Fibroblast of lung (primary cell): ENCODE results near the gene SPRR1B. TPM values are rescaled to one million over a fixed set of nuclear protein-coding genes. Genes with fewer than 3 reads are reported as not detected.

ENCODE experiments used
- DNase-seq, 2 donors: peaks; one replicate each; pipeline versions ENCODE4 v3.0.0 to v3.0.0-alpha.2; 2010; ENCODE audit warnings: low read depth in 2 of 2
- H2AFZ ChIP-seq: 2 replicates; pipeline ENCODE4 v1.5.1; 2012; ENCODE audit warnings: low read length, control low read depth, inconsistent platforms
- H3K27ac ChIP-seq: 2 replicates; pipeline ENCODE4 v1.5.1; 2011; ENCODE audit warnings: low read length, control low read depth; ENCODE audit not compliant: insufficient read depth
- H3K27me3 ChIP-seq: 2 replicates; pipeline ENCODE4 v1.5.1; 2011; ENCODE audit warnings: mild to moderate bottlenecking, low read length; ENCODE audit not compliant: control insufficient read depth, insufficient read depth
- H3K36me3 ChIP-seq: 2 replicates; pipeline ENCODE4 v1.5.1; 2011; ENCODE audit warnings: low read length; ENCODE audit not compliant: control insufficient read depth, insufficient read depth
- H3K4me1 ChIP-seq: 2 replicates; pipeline ENCODE4 v1.5.1; 2011; ENCODE audit warnings: low read length; ENCODE audit not compliant: control insufficient read depth, insufficient read depth; ENCODE audit errors: extremely low read depth
- H3K4me2 ChIP-seq: 2 replicates; pipeline ENCODE4 v1.5.1; 2011; ENCODE audit warnings: low read length, control low read depth; ENCODE audit not compliant: insufficient read depth; ENCODE audit errors: extremely low read depth
- H3K4me3 ChIP-seq, 4 experiments: fragments of 200-600 bp in 1 of 4; sonication (generic) in 1 of 4; replicated peaks in 1 of 4; 2 replicates each; pipeline ENCODE4 v1.5.1; 2011 to 2016; ENCODE audit warnings: low read length in 4 of 4, low read depth in 3 of 4, mild to moderate bottlenecking in 3 of 4, control low read depth in 2 of 4, inconsistent platforms in 1 of 4, mixed read lengths in 1 of 4; ENCODE audit not compliant: insufficient read depth in 1 of 4; ENCODE audit errors: control extremely low read depth in 1 of 4
- H3K79me2 ChIP-seq: 2 replicates; pipeline ENCODE4 v1.5.1; 2012; ENCODE audit warnings: mild to moderate bottlenecking, low read length, inconsistent platforms; ENCODE audit not compliant: control insufficient read depth, insufficient read depth
- H3K9ac ChIP-seq: 2 replicates; pipeline ENCODE4 v1.5.1; 2011; ENCODE audit warnings: mild to moderate bottlenecking, low read length, control low read depth; ENCODE audit not compliant: insufficient read depth
- H3K9me3 ChIP-seq: 2 replicates; pipeline ENCODE4 v1.5.1; 2012; ENCODE audit warnings: low read depth, low read length; ENCODE audit not compliant: control insufficient read depth, insufficient read depth
- H4K20me1 ChIP-seq: 2 replicates; pipeline ENCODE4 v1.5.1; 2011; ENCODE audit warnings: low read length; ENCODE audit not compliant: control insufficient read depth, insufficient read depth; ENCODE audit errors: extremely low read depth
- EZH2 ChIP-seq: IDR thresholded peaks from 2 replicates; pipeline ENCODE4 v1.5.1; 2012; ENCODE audit warnings: low read length, control low read depth, mild to moderate bottlenecking; ENCODE audit errors: missing control alignments
- polyA plus RNA-seq, 2 donors: library from polyadenylated mRNA; depleted of rRNA in 1 of 2; stranded (reverse) in 1 of 2; unstranded in 1 of 2; fragments of >200 nt; gene quantifications; 2 replicates each; pipeline ENCODE4 v1.2.1, GENCODE V29; 2011 to 2012; ENCODE audit warnings: missing spikeins in 1 of 2
- total RNA-seq: library from RNA; depleted of rRNA; stranded (reverse); fragments of >200 nt; gene quantifications from 2 replicates; pipeline ENCODE4 v1.2.1, GENCODE V29; 2014
- TF ChIP-seq, protein P1 (sequence below), 2 donors: IDR thresholded peaks in 1 of 2; conservative IDR thresholded peaks in 1 of 2; 1 replicate in 1 of 2; 2 replicates in 1 of 2; pipeline ENCODE4 v1.5.1; 2011 to 2012; ENCODE audit warnings: low read length in 2 of 2, control low read depth in 1 of 2, inconsistent platforms in 1 of 2, low read depth in 1 of 2, mild to moderate bottlenecking in 1 of 2

Gene SPRR1B
- total and polyA plus RNA-seq, 2 donors (not counting 1 experiment from before 2014, with no cell fraction given) = not detected

DNA sequence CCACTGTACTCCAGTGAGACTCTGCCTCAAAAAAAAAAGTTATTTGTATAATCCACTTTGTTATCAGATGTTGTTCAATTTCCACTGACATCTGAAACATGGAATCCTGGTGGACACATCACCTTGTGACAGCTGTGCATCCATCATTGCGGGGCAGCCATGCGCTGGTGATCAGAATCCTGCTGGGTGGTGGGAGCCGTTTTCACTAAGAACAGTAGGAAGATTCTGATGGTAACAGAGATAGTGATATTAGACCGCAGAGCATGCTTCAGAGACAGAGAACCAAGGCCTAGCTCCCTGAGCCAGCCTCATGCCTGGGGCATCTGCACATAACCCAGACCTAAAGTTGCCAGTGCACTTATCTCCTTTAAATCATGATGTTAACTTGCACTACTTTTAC, 32.5 kb upstream of the SPRR1B start:
- Histone ChIP-seq H3K27me3 (peaks cover 3% of the 10 kb centered on the region), H2AFZ (no peak overlapping the region), H3K4me1 (no peaks in the 10 kb centered on the region), H3K4me3 (no peak overlapping the region), H4K20me1 (no peaks in the 10 kb centered on the region), H3K9ac (no peak overlapping the region), H3K79me2 (no peaks in the 10 kb centered on the region), H3K27ac (no peak overlapping the region), H3K9me3 (no peaks in the 10 kb centered on the region), H3K36me3 (no peaks in the 10 kb centered on the region), H3K4me2 (no peak overlapping the region)
- DNase-seq = no peak
- no peak for TF ChIP-seq EZH2
- TF ChIP-seq, protein P1, sequence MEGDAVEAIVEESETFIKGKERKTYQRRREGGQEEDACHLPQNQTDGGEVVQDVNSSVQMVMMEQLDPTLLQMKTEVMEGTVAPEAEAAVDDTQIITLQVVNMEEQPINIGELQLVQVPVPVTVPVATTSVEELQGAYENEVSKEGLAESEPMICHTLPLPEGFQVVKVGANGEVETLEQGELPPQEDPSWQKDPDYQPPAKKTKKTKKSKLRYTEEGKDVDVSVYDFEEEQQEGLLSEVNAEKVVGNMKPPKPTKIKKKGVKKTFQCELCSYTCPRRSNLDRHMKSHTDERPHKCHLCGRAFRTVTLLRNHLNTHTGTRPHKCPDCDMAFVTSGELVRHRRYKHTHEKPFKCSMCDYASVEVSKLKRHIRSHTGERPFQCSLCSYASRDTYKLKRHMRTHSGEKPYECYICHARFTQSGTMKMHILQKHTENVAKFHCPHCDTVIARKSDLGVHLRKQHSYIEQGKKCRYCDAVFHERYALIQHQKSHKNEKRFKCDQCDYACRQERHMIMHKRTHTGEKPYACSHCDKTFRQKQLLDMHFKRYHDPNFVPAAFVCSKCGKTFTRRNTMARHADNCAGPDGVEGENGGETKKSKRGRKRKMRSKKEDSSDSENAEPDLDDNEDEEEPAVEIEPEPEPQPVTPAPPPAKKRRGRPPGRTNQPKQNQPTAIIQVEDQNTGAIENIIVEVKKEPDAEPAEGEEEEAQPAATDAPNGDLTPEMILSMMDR (conservative IDR thresholded peaks at IDR 0.05 in 1 of 2, IDR thresholded peaks at IDR 0.05 in 1 of 2; ENCODE audit: low read depth in 1 of 2, low read length in 2 of 2) = no peak

DNA sequence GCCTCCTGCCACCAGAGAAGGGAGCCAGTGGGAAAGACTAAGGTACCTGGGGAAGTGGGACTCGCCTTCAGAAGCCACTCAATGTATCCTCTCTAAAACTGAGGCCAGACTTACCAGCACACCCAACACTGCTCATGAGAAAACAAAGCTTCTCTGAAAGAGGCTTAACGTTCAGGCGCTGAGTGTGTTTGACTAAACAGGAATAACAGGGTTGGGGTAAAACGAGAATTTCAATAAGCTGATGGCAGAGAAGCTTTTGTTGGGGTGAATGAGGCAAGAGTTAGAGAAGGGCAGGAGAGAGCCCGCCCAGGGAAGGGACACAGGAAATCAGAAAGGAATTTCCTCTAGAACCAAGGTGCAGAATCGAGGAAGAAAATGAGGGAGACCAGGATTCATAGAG, 31.2 kb upstream of the SPRR1B start:
- Histone ChIP-seq H2AFZ (no peak overlapping the region), H3K36me3 (no peaks in the 10 kb centered on the region), H3K9ac (no peak overlapping the region), H3K27ac (no peak overlapping the region), H3K4me2 (no peak overlapping the region), H3K4me3 (no peak overlapping the region), H3K9me3 (no peaks in the 10 kb centered on the region), H3K4me1 (no peaks in the 10 kb centered on the region), H3K27me3 (peaks cover 3% of the 10 kb centered on the region), H4K20me1 (no peaks in the 10 kb centered on the region), H3K79me2 (no peaks in the 10 kb centered on the region)
- no peak for TF ChIP-seq EZH2
- TF ChIP-seq, protein P1 (conservative IDR thresholded peaks at IDR 0.05 in 1 of 2, IDR thresholded peaks at IDR 0.05 in 1 of 2; ENCODE audit: low read depth in 1 of 2, low read length in 2 of 2) = no peak
- DNase-seq = no peak

DNA sequence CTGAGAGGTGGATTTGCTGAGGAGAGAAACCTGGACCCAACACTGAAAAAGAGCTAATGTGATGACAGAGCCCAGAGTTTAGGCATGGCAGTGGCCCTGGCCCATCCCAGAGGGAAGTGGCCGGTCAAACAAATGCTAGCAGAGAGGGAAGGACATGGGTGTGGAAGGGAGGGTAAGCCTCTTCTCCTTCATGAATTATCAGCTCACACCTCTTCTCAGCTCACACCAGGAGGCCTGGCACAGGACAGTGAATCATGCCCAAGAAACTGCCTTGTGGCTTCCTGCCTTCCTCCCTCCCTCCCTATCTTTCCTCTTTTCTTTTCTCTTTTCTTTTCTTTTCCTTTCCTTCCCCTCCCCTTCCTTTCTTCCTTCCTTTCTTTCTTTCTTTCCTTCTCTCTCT, 30.7 kb upstream of the SPRR1B start:
- Histone ChIP-seq H3K36me3 (no peaks in the 10 kb centered on the region), H4K20me1 (no peaks in the 10 kb centered on the region), H3K79me2 (no peaks in the 10 kb centered on the region), H3K4me3 (no peak overlapping the region), H3K9me3 (no peaks in the 10 kb centered on the region), H3K4me2 (no peak overlapping the region), H3K9ac (no peak overlapping the region), H2AFZ (no peak overlapping the region), H3K27ac (no peak overlapping the region), H3K27me3 (peaks cover 3% of the 10 kb centered on the region), H3K4me1 (no peaks in the 10 kb centered on the region)
- no peak for TF ChIP-seq EZH2
- TF ChIP-seq, protein P1 (conservative IDR thresholded peaks at IDR 0.05 in 1 of 2, IDR thresholded peaks at IDR 0.05 in 1 of 2; ENCODE audit: low read depth in 1 of 2, low read length in 2 of 2) = no peak
- DNase-seq = no peak
